IPS DF 4.7 (cell line): ENCODE results near the gene UBE3B.

Source experiments
- DNase-seq: peaks from one replicate; pipeline ENCODE4 v3.0.0-alpha.2; 2013; ENCODE audit warnings: low spot score; ENCODE audit errors: extremely low read depth

The UBE3B gene

GRCh38 chr12:109493938-109494337 is 16.5 kb downstream of the UBE3B start:
- DNase-seq = no peak

- no peak for DNase-seq
Measured at GRCh38 chr12:109494348-109494881, 17.0 kb downstream of the UBE3B start.

DNA sequence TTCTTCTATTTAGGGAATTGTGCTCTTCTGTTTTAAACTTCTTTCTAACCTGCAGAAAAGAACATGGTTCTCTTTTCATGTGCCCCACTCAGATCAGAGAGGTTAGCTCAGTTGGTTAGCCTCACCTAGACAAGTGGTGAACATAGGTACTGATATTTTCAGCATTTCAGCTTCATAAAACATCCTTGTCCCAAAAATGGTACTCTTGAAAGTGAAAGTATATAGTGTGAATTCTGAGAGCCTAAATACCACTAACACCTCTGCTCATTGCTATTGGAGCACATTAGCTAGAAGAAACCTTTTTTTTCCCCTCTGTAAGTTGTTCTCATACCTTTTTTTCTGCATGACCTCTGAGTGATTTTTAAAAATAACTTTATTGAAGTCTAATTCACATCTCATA is 17.6 kb downstream of the UBE3B start:
- DNase-seq = no peak

GRCh38 chr12:109496306-109496705 is 18.9 kb downstream of the UBE3B start:
- no peak for DNase-seq

DNA sequence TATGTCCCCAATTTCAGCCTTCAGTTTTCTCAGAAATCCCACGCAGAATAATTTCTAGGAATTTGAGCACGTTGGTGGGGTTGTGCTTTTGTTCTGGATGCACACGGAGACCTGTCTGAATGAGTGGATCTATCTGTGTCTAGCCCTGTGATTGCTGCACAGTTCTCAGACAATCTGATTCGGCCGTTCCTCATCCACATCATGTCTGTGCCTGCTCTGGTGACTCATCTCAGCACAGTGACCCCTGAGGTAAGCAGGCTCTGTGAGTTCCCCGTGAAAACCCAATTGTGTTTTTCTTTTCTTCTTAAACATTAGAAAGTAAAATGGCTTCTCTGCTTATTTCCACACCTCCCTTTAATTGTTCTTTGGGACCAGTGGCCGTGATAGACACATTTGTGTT is 20.2 kb downstream of the UBE3B start:
- no peak for DNase-seq

GRCh38 chr12:109500406-109501185 is 23.2 kb downstream of the UBE3B start:
- DNase-seq = no peak

DNA sequence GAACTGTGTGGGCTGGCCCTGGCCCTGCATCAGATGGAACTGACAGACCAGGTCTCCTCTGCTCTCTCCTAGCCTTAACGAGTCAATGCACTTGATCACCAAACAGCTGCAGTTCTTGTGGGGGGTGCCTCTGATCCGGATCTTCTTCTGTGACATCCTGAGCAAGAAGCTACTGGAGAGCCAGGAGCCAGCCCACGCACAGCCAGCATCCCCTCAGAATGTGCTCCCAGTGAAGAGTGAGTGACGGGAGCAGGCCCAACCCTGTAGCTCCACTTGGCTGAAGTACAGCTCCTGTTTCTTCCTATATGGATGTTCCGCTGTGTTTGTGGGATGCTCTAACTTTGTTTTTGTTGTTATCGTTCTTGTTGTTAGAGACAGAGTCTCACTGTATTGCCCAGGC is 23.9 kb downstream of the UBE3B start:
- DNase-seq = no peak

DNA sequence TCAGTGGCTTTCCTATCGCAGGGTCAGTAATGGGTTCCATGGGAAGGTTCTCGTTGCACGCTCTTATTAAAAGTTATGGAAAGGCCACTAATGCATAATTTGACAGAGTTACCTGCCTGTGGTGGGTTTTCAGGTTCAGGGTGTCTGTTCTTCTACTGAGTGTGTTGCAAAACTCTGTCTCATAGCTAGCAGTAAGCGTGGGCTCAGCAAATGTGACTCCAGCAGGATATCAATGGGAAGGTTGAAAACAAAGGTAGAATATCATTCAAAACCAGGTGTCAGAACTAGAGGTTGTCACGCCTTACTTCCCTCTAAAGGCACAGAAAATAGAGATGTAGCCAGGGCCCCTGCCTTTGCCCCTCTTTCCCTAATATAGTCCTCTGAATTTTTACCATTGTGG is 24.9 kb downstream of the UBE3B start:
- no peak for DNase-seq

GRCh38 chr12:109503611-109504010 is 26.2 kb downstream of the UBE3B start:
- DNase-seq = no peak

- no peak for DNase-seq
Measured at GRCh38 chr12:109504068-109504467, 26.6 kb downstream of the UBE3B start.

DNA sequence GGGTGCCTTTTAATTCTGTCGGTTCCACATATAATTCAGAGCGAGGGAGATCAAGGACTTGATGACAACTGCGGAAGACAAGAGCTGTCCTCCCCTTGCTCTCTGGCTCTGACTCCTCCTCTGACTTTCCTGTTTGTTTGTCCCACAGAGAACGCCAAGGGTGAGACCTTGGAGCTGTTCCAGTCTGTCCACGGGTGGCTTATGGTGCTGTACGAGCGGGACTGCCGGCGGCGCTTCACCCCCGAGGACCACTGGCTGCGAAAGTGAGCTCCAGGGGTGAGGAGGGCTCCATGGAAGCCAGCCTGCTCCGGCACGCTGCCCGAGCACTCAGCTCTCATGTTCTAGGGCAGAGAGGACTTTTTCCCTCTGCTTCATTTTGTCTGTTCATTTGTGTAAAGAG is 32.8 kb downstream of the UBE3B start:
- DNase-seq = no peak

GRCh38 chr12:109512608-109513007 is 35.2 kb downstream of the UBE3B start:
- no peak for DNase-seq

DNA sequence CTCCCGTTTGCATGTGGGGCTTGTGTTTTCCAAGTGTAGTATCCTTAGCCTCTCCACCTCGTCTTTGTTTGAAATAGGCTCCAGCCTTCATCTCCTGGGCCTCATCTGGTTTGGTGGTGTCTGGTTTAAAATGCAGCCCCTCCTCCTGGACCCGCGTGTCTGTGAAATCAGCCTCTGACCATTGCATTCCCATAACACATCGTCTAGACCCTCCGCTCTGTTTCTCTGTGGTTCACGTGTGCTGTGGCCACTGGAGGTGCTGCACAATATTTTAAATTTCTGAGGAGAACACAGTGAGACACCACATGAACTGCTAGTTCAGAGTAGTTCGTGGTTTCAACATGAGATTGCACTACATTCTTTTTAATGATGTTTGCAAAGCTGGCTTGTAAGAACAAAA is 35.6 kb downstream of the UBE3B start:
- DNase-seq = no peak

DNA sequence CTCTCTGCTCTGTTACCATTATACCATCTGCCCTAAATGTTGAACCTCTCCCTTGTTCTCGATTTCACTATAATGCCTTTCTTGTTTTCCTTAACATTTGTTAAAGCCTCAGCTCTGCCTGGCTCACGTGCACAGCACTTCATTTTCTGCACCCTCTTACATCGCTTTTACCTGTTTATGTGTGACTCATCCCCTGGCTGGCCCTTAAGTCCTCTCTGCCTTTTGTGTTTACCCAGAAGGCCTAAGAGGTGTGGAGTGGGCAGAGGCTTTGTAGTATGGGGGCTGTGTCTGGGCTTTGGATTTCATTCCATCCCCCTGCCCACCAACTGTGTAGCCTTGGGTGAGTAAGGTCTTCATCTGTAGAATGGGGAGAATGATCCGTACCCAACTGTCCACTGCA is 36.5 kb downstream of the UBE3B start:
- no peak for DNase-seq

- no peak for DNase-seq
Measured at GRCh38 chr12:109517619-109518018, 40.2 kb downstream of the UBE3B start.

DNA sequence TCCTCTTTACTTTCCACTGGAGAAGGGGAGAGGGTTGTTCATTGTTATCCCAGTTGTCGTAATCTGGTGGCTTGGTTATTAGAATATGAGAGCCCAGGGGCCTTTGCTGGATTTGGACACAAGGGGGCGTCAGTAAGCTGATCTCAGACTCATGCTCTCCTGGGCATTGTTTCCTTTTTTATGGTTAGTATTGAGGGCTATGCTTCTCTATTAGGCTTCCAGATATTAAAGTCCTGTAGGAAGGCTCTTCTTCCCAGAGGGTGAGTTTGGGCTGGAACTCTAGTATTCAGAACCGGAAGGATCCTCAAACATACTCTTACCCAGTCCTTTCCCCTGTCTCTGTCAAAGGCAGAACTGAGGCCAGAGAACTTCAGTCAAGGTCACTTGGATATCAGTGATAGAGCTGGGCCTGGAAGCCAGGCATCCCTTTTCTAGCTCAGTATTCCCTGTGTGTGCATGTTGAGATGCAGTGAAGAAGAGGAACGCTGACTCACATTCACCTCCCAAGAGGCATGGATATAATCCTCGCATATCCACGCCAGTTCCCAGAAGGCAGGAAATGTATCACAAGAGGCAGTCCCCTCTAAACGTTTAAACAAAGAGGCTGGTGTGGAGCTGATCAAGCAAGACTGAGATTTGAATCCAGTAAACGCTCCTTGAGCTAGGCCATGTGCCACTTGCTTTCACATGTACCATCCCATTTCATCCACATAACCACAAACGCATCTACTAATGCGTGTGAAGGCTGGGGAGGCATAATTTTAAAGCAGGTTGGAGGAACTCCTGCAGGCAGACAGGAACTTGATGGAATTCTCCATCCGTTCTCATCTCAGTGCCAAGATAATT is 41.6 kb downstream of the UBE3B start:
- DNase-seq = peak; percentile 36

GRCh38 chr12:109519787-109520186 is 42.4 kb downstream of the UBE3B start:
- no peak for DNase-seq

GRCh38 chr12:109521831-109522230 is 44.4 kb downstream of the UBE3B start:
- no peak for DNase-seq

GRCh38 chr12:109523071-109523470 is 45.6 kb downstream of the UBE3B start:
- DNase-seq = no peak

DNA sequence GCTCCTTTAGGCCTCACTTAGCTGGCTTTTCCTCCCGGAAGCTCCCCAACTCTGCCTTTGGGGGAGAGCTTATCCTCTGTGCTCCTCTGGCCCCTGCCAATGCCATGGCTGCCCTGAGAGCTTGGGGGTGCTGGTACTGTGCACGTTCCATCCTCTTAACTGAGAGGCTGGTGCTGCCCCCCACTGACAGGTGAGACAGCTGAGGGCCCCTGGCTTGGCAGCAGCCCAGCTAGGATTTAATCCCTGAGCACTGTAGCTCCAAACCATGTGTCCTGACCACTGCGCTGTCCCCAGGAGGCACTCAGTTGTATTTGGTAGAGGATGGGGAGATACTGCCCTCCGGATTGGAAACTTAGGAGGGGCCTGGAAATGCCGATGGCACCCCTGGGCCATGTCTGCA is 46.1 kb downstream of the UBE3B start:
- no peak for DNase-seq

DNA sequence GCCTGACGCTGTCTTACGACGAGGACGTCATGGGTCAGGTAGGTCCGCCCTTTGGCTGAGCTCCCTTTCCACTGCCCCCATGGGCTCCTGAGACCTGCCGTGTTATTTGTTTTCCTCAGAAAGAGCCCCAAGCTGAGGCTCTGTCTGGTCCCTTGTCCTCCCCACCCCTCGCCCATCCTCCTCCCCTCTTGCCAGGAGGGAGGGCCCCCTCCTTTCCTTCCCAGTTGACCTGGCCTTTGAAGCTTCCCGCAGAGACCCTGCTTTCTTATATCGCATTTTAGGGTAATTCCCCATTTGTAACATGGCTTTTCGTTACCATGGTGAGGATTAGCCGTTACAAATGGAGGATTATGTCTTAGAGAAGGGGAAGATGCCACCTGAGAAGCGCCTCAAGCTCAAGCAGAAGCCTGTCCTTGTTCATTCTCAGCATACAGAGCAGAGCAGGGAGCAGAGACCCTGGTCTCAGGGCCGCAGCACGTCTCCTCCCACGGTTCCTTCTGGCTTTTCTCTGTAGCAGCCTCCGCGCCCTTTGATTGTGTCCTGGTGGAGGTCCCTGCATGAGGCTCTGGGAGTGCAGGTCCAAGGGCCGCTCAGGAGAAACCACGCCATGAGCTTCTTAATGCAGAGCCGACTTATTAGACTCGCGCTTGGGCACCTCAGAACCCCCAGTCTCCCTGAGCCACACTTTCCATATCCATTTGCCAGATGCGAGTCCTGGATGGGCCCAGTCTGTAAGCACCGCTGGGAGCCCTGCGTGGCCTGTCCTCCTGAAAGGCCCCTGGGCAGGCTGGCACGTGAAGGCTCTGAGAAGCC is 47.2 kb downstream of the UBE3B start:
- no peak for DNase-seq

- DNase-seq = no peak
Measured at GRCh38 chr12:109525279-109525585, 47.8 kb downstream of the UBE3B start.
